ENCODE data around the gene SEC16A.

- TF ChIP-seq POLR2A (IDR thresholded peaks at IDR 0.05; ENCODE audit: low read length) (no peak), GATA1 (IDR thresholded peaks at IDR 0.05; ENCODE audit: low read depth, low read length) (no peak)
Measured at GRCh38 chr9:136513191-136513590, 30.4 kb upstream of the SEC16A start.
